Nephron progenitor cell (in vitro differentiated cells): ENCODE data around the gene TMEM141.

Source experiments
- DNase-seq: peaks from one replicate; pipeline ENCODE4 v3.0.0; 2021
- H3K27ac Mint-ChIP-seq: 2 replicates; pipeline ENCODE4 v1.8.0; 2021; ENCODE audit warnings: mild to moderate bottlenecking, moderate library complexity, mixed read lengths
- H3K27me3 Mint-ChIP-seq: 2 replicates; pipeline ENCODE4 v1.8.0; 2021; ENCODE audit warnings: mild to moderate bottlenecking, low read depth, mixed read lengths; ENCODE audit not compliant: poor library complexity
- H3K36me3 Mint-ChIP-seq: 2 replicates; pipeline ENCODE4 v1.8.0; 2021; ENCODE audit warnings: low read depth, mixed read lengths
- H3K4me1 Mint-ChIP-seq: 2 replicates; pipeline ENCODE4 v1.8.0; 2021; ENCODE audit warnings: mixed read lengths
- H3K4me3 Mint-ChIP-seq: 2 replicates; pipeline ENCODE4 v1.8.0; 2021; ENCODE audit warnings: mild to moderate bottlenecking, moderate library complexity, mixed read lengths
- H3K9me3 Mint-ChIP-seq: 2 replicates; pipeline ENCODE4 v1.8.0; 2021; ENCODE audit warnings: mild to moderate bottlenecking, moderate library complexity, mixed read lengths
- CTCF ChIP-seq: fragments of 200-600 bp; sonication (generic); IDR thresholded peaks from 2 replicates; pipeline ENCODE4 v1.5.0; 2021; ENCODE audit warnings: antibody characterized with exemption

Gene TMEM141

GRCh38 chr9:136815422-136815782 lies 24.3 kb downstream of the TMEM141 start:
- H3K27me3 Mint-ChIP-seq = peaks cover 22% of the 10 kb centered on the region
- H3K4me1 Mint-ChIP-seq = peaks cover 22% of the 10 kb centered on the region
- no peak overlapping the region for H3K27ac Mint-ChIP-seq
- no peak for TF ChIP-seq CTCF
- H3K4me3 Mint-ChIP-seq = no peak overlapping the region
- DNase-seq = no peak
- peaks cover 7% of the 10 kb centered on the region for H3K9me3 Mint-ChIP-seq
- peaks cover 71% of the 10 kb centered on the region for H3K36me3 Mint-ChIP-seq

GRCh38 chr9:136820971-136821825 lies 30.1 kb downstream of the TMEM141 start:
- Mint-ChIP-seq H3K27ac (no peak overlapping the region), H3K9me3 (peaks cover 7% of the 10 kb centered on the region)
- DNase-seq = peak; percentile 58

GRCh38 chr9:136821826-136822544 lies 30.8 kb downstream of the TMEM141 start:
- Mint-ChIP-seq H3K27ac (no peak overlapping the region), H3K4me1 (peaks cover 28% of the 10 kb centered on the region), H3K9me3 (peaks cover 4% of the 10 kb centered on the region), H3K36me3 (peaks cover 41% of the 10 kb centered on the region), H3K27me3 (peaks cover 27% of the 10 kb centered on the region), H3K4me3 (no peak overlapping the region)
- no peak for DNase-seq
- no peak for TF ChIP-seq CTCF

More at GRCh38 chr9:136820971-136821825, 30.1 kb downstream of the TMEM141 start:
- Mint-ChIP-seq H3K4me1 (peaks cover 28% of the 10 kb centered on the region), H3K36me3 (peaks cover 48% of the 10 kb centered on the region), H3K4me3 (peak overlapping the region; percentile 81), H3K27me3 (peaks cover 27% of the 10 kb centered on the region)
- TF ChIP-seq CTCF = no peak

- Mint-ChIP-seq H3K4me1 (peaks cover 28% of the 10 kb centered on the region), H3K36me3 (peaks cover 28% of the 10 kb centered on the region), H3K27me3 (peaks cover 24% of the 10 kb centered on the region), H3K9me3 (peaks cover 3% of the 10 kb centered on the region), H3K27ac (no peak overlapping the region), H3K4me3 (no peak overlapping the region)
- no peak for TF ChIP-seq CTCF
- no peak for DNase-seq
Measured at GRCh38 chr9:136823136-136824046, 32.2 kb downstream of the TMEM141 start.

GRCh38 chr9:136824496-136825225 lies 33.5 kb downstream of the TMEM141 start:
- Mint-ChIP-seq H3K4me3 (no peak overlapping the region), H3K27me3 (peaks cover 14% of the 10 kb centered on the region), H3K27ac (no peak overlapping the region), H3K4me1 (peaks cover 23% of the 10 kb centered on the region), H3K9me3 (no peaks in the 10 kb centered on the region), H3K36me3 (peaks cover 17% of the 10 kb centered on the region)
- TF ChIP-seq CTCF = no peak
- no peak for DNase-seq
